ENCODE data around the gene CTSL.

Gene CTSL

DNA sequence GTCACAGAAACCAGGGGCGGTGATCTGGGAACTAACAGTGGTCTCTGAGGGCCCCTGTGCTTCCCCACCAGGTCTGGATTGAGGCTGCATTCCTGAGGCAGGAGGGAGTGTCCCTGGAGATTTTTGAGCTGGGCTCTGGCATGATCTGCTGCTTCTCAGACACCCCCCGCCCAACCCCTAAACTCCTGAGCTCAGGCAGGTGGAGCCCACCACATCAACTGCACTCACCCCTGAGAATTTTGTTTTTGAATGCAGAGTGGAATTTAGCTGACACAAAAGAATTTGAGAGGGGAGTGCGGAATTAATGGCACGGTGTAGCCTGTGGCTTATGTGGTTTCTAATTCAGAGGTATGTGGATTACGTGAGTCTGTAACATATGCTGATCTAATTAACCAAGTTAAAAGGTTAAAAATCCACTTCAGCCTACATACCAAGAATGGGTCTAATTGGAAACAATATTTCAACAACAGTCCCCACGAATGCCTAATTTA lies 23.9 kb upstream of the CTSL start:
- DNase-seq = no peak

- DNase-seq = no peak
These were observed 23.0 kb upstream of the CTSL start for GRCh38 chr9:87702921-87703320.

- no peak for DNase-seq
These were observed 22.2 kb upstream of the CTSL start for GRCh38 chr9:87703636-87704276.

GRCh38 chr9:87704342-87704741 lies 21.6 kb upstream of the CTSL start:
- no peak for DNase-seq

- no peak for DNase-seq
These were observed 19.7 kb upstream of the CTSL start for GRCh38 chr9:87706066-87706739.

- DNase-seq = no peak
These were observed 18.0 kb upstream of the CTSL start for GRCh38 chr9:87707805-87708506.

DNA sequence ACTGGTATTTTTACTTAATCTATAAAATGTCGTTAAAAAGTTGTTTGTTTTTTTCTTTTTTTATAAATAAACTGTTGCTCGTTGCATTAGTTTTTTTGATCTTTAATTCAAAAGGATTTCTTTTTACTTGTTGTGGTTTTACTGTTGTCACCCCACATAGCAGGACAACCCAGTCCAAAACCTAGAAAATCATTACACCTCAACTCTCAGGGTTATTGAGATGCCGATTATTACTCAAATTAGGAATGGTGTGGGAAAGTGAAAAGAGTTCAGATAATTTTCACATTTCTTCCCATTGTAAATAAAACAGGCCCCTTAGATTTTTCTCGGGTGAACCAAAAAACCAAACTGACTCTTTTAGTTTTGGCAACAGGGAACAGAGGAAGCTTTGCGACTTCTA lies 17.4 kb upstream of the CTSL start:
- no peak for DNase-seq

DNA sequence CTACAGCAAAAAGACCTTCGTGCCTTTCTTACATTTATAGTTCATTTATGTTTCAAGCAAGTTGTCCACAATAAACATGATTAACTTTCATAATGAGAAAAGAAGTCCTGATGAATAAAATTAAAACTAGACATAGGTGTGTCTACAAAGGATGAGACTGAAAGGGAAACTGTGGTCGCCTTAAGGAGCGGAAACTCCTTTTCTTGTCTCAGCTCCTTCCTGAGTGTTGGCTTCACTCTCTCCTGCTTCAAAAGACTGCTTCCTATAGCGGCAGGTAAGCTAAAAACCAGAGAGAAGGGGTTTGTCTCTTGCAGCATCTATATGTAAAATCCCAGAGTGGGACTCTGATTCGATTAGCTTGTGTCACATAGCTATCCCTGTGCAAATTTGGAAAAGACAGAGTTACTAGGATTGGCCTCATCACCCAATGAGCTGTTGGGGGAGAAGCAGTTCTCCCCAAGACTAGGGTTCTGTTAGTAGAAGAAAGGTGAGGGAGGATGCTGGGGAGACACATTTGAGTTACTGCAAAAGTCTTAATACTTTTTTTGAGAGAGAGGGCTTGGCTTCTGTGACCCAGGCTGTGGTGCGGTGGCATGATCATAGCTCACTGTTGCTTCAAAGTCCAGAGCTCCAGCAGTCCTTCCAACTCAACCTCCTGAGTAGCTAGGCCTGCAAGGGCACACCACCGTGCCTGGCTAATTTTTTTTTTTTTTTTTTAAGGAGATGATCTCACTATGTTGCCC lies 16.8 kb upstream of the CTSL start:
- peak; percentile 60 for DNase-seq

GRCh38 chr9:87710443-87710842 lies 15.5 kb upstream of the CTSL start:
- DNase-seq = no peak

DNA sequence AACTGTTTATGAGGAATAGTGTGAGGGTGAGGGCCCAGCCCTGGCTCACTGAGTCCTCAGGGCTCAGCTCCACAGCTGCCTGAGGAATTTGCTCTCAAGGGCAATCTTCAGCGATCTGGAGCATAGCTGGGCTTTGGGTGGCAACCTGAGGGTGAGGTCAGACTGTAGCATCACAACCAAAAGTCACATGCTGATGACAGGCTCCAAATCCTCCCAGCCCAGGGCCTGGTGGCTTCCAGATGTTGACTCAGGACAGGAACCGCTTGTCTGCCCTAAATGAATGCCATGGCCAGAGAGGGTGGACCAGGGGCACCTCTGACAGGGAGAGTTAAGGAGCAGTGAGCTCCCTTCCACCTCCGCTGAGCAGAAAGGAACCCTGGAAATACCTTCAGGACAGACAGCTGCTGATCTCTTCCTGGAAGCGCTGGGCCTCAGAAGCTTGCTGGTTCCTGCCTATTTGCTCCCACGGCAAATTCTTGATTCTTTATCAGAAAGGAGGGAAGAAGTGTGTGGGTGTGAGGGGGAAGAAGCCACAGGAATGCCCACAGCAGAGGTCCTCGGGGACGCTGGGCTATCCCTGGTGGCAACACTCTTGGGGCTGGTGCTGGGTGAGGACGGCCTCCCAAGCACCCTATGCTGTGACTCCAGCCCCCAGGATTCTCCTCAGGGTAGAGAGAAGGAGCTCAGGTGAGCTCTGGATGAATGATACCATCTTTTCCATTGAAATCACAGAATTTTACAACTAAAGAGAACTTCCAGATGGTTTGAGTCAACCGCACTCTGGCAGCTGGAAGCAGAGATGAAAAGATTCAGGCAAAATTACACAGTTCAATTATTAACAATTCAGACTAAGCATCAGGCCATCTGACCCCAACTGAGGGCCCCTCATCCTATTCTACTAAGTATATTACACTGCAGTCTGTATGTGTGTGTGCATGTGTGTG lies 13.8 kb upstream of the CTSL start:
- DNase-seq = no peak

- no peak for DNase-seq
These were observed 13.1 kb upstream of the CTSL start for GRCh38 chr9:87712801-87713277.

DNA sequence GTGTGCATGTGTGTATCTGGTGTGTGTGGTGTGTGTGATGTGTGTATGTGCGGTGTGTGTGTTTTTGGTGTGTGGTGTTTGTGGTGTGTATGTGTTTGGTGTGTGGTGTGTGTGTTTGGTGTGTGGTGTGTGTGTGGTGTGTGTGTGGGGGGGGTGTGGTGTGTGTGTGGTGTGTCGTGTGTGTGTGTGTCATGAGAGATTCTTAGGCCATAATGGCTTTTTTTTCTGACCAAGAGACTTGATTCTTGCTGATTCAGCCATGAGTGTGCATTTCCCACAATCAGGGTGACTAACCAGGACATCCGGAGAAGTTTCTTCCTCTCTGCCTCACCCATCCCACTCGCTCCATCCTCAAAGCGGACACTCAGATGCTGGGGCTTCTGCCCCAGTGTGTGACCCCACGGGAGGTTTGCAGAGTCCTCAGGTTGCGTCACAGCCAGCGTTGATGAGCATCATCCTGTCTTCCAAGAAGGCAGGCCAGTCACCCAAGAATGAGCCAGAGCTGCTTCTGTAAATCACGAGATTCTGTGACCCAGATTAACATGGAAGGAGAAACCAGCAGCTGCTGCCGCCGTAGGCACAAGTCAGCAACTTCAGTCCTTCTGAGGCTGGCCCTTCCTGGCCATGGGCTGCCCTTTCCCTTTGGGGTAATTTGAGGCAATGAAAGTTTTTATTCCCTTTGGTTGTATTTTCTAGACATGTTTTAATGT lies 12.5 kb upstream of the CTSL start:
- DNase-seq = peak; percentile 42

- no peak for DNase-seq
These were observed 12.0 kb upstream of the CTSL start for GRCh38 chr9:87713988-87714330.

GRCh38 chr9:87714819-87715218 lies 11.1 kb upstream of the CTSL start:
- DNase-seq = no peak

DNA sequence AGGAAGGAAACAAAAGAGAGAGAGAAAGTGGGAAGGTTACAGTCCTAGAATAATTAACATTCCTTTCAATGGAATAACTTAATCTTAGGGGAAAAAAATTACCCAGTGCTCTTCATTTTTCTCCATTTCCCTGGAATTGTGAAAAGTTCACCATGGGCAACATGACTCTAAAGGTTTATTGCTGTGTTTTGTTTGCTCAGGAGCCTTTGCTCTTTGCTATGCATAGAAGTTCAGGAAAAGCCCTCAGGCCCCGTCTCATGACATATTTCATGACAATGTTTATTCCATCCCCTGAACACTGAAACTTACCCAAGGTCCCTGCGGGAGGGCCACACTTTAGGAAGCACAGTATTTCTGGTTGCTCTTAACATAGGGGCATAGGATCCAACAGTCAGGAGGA lies 9.8 kb upstream of the CTSL start:
- DNase-seq = no peak

- DNase-seq = no peak
These were observed 8.5 kb upstream of the CTSL start for GRCh38 chr9:87717456-87717855.

GRCh38 chr9:87718231-87718630 lies 7.7 kb upstream of the CTSL start:
- DNase-seq = no peak

- DNase-seq = no peak
These were observed 6.9 kb upstream of the CTSL start for GRCh38 chr9:87718852-87719612.

DNA sequence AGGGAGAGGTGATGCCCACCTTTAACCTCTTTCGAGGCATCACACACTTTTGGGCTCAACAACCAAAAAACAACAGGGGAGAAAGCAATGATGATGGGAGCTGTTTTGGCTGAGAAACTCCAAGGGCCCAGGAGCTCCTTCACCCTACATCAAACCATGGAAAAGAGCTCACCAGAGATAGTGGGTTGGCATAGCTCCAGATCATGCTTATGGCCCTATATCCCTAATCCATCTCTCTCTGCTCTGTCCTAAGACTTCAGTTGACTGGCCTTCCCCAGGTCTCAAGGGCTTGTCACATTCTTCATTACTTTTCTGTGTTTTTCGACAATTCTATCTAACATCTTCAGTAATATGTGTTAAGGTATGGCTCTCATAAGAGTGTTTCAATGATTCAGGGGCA lies 5.7 kb upstream of the CTSL start:
- no peak for DNase-seq

DNA sequence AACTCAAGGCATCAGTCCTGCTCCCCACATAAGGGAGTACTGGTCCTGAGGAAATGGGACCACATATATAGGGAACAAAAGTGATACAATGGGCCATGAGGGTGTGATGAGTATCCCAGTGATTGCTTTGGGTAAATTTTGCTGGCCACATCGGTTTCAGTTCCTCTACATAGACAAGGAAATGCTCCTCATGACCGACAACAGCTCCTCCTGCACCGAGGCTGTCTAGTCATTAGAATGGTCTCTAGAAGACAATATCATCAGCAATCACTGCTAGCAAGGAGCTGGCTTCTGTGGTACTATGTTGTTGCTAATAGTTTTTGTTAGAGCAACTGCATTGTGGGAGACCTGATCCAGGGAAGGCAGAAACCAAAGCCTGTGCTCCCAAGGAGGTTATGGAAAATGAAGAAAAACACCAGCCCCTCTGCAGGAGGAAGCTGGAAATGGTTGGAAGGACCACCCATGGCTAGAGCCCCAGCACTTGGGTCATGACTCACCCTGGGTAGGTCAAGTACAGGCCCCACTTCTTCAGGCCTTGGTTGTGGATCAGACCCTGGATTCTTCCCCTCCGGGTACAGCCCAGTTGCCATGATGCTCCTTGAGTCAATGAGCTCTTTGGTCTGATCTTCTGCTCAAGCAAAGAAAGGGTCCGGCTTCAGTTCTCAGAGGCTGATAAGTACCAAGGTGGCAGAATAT lies 3.4 kb upstream of the CTSL start:
- DNase-seq = no peak
